HCT116 (cell line): ENCODE data around the gene FAM168A. TPM values are rescaled to one million over a fixed set of nuclear protein-coding genes. Genes with fewer than 3 reads are reported as not detected.

Experiments used
- ATAC-seq: fragments of 200-7000 bp; cut with Tn5 transposase; 2 replicates; pipeline ENCODE4 v1.9.1; 2020; ENCODE audit warnings: mild to moderate bottlenecking, moderate library complexity
- BruUV-seq: library from RNA; stranded (reverse); fragments of 400-500 nt; replicated peaks from 2 replicates; lab custom pipeline; 2021; lab: Mats Ljungman, UMichigan
- CTCF ChIA-PET: fragments of 300-600 bp; sonication (Branson Sonifier 250); formaldehyde crosslinking; loops from one replicate; lab custom pipeline; 2021; ENCODE audit warnings: antibody characterized with exemption; lab: Charles Lee
- POLR2A ChIA-PET: fragments of 300-600, 350-600 bp; sonication (Branson Sonifier 250); formaldehyde crosslinking; loops from one replicate; lab custom pipeline; 2021; ENCODE audit warnings: antibody characterized with exemption; lab: Charles Lee
- RAD21 ChIA-PET, 2 experiments: fragments of 300-600 bp; sonication (Branson Sonifier 250); formaldehyde crosslinking; loops; one replicate each; lab custom pipeline; 2023; ENCODE audit warnings: low total read pairs in 2 of 2; ENCODE audit not compliant: uncharacterized antibody in 2 of 2, unreplicated experiment in 2 of 2, low non-redundant PET in 1 of 2; lab: Charles Lee
- DNase-seq: peaks from one replicate; pipeline ENCODE4 v3.0.0-alpha.2; 2010; ENCODE audit warnings: low read depth, low spot score
- H2AFZ ChIP-seq: fragments of 200-600 bp; shearing (Covaris generic), sonication (generic); 2 replicates; pipeline ENCODE4 v1.6.1; 2017; ENCODE audit warnings: low read depth, mixed run types, mixed read lengths, antibody characterized with exemption, low read length; ENCODE audit not compliant: poor library complexity, severe bottlenecking
- H3K27ac ChIP-seq: 2 replicates; pipeline ENCODE4 v1.5.1; 2012; ENCODE audit warnings: low read depth, low read length
- H3K27me3 ChIP-seq: fragments of 200-600 bp; sonication (generic); 2 replicates; pipeline ENCODE4 v1.6.1; 2016; ENCODE audit warnings: mixed run types, low read length, mixed read lengths; ENCODE audit not compliant: insufficient read depth
- H3K36me3 ChIP-seq, 2 experiments: fragments of 200-500 bp in 1 of 2; fragments of 200-600 bp in 1 of 2; sonication (Bioruptor generic) in 1 of 2; sonication (generic) in 1 of 2; 2 replicates each; pipeline versions ENCODE4 v1.5.1 to v1.6.1; 2014 to 2016; ENCODE audit warnings: low read length in 2 of 2, inconsistent platforms in 1 of 2, mixed read lengths in 1 of 2, mixed run types in 1 of 2; ENCODE audit not compliant: insufficient read depth in 2 of 2, control insufficient read depth in 1 of 2
- H3K4me1 ChIP-seq, 2 experiments: fragments of 200-600 bp in 1 of 2; sonication (generic) in 1 of 2; 2 replicates each; pipeline versions ENCODE4 v1.5.1 to v1.6.1; 2012 to 2017; ENCODE audit warnings: low read length in 2 of 2, inconsistent platforms in 1 of 2, mild to moderate bottlenecking in 1 of 2, mixed read lengths in 1 of 2, mixed run types in 1 of 2, moderate library complexity in 1 of 2; ENCODE audit not compliant: insufficient read depth in 2 of 2, control insufficient read depth in 1 of 2
- H3K4me2 ChIP-seq: fragments of 200-600 bp; sonication (generic); 2 replicates; pipeline ENCODE4 v1.6.1; 2017; ENCODE audit warnings: mixed run types, low read length, mixed read lengths
- H3K4me3 ChIP-seq, 2 experiments: fragments of 200-600 bp in 1 of 2; sonication (generic) in 1 of 2; replicated peaks in 1 of 2; 2 replicates each; pipeline ENCODE4 v1.5.1; 2011 to 2016; ENCODE audit warnings: low read length in 2 of 2, control low read depth in 1 of 2, low read depth in 1 of 2, mild to moderate bottlenecking in 1 of 2, mixed read lengths in 1 of 2, mixed run types in 1 of 2
- H3K79me2 ChIP-seq: fragments of 200-600 bp; sonication (generic); 2 replicates; pipeline ENCODE4 v1.6.1; 2017; ENCODE audit warnings: mild to moderate bottlenecking, mixed run types, low read length, moderate library complexity, mixed read lengths; ENCODE audit not compliant: insufficient read depth
- H3K9ac ChIP-seq: fragments of 200-600 bp; sonication (generic); 2 replicates; pipeline ENCODE4 v1.6.1; 2016; ENCODE audit warnings: low read length, mixed read lengths
- H3K9me2 ChIP-seq: fragments of 200-600 bp; sonication (generic), shearing (Covaris generic); 2 replicates; pipeline ENCODE4 v1.6.1; 2017; ENCODE audit warnings: mixed run types, mild to moderate bottlenecking, moderate library complexity; ENCODE audit not compliant: insufficient read depth
- H3K9me3 ChIP-seq, 2 experiments: fragments of 200-500 bp in 1 of 2; fragments of 200-600 bp in 1 of 2; sonication (Bioruptor generic) in 1 of 2; sonication (generic) in 1 of 2; 2 replicates each; pipeline ENCODE4 v1.6.1; 2014 to 2017; ENCODE audit warnings: low read length in 2 of 2, mixed read lengths in 2 of 2, inconsistent platforms in 1 of 2, low read depth in 1 of 2, mild to moderate bottlenecking in 1 of 2, mixed run types in 1 of 2, moderate library complexity in 1 of 2; ENCODE audit not compliant: control insufficient read depth in 1 of 2, insufficient read depth in 1 of 2
- H4K20me1 ChIP-seq: fragments of 200-600 bp; sonication (generic), shearing (Covaris generic); 2 replicates; pipeline ENCODE4 v1.6.1; 2017; ENCODE audit warnings: mixed run types, mild to moderate bottlenecking, moderate library complexity; ENCODE audit not compliant: insufficient read depth
- ATF3 ChIP-seq: IDR thresholded peaks from 2 replicates; pipeline ENCODE4 v1.6.1; 2012
- CBX3 ChIP-seq: IDR thresholded peaks from 2 replicates; pipeline ENCODE4 v1.6.1; 2012; ENCODE audit warnings: low read depth
- CEBPB ChIP-seq: IDR thresholded peaks from 2 replicates; pipeline ENCODE4 v1.6.1; 2012; ENCODE audit warnings: low read depth
- CTCF ChIP-seq, 3 experiments: fragments of 200-600 bp in 1 of 3; sonication (generic) in 1 of 3; IDR thresholded peaks in 2 of 3; conservative IDR thresholded peaks in 1 of 3; 2 replicates each; pipeline ENCODE4 v1.5.1; 2012 to 2017; ENCODE audit warnings: low read depth in 2 of 3, low read length in 2 of 3, antibody characterized with exemption in 1 of 3, borderline replicate concordance in 1 of 3, control low read depth in 1 of 3, mild to moderate bottlenecking in 1 of 3, mixed read lengths in 1 of 3, mixed run types in 1 of 3, moderate library complexity in 1 of 3; ENCODE audit not compliant: insufficient read depth in 1 of 3
- EGR1 ChIP-seq: IDR thresholded peaks from 2 replicates; pipeline ENCODE4 v1.6.1; 2012; ENCODE audit warnings: low read depth
- ELF1 ChIP-seq: IDR thresholded peaks from 2 replicates; pipeline ENCODE4 v1.6.1; 2012; ENCODE audit warnings: low read depth, borderline replicate concordance
- EZH2phosphoT487 ChIP-seq: fragments of 200-600 bp; IDR thresholded peaks from 2 replicates; pipeline ENCODE4 v1.6.1; 2018; ENCODE audit warnings: antibody characterized with exemption, borderline replicate concordance
- FOSL1 ChIP-seq: IDR thresholded peaks from 2 replicates; pipeline ENCODE4 v1.6.1; 2012; ENCODE audit warnings: low read depth
- JUND ChIP-seq: IDR thresholded peaks from 2 replicates; pipeline ENCODE4 v1.6.1; 2012
- MAX ChIP-seq: IDR thresholded peaks from 2 replicates; pipeline ENCODE4 v1.6.1; 2012
- POLR2A ChIP-seq: IDR thresholded peaks from 2 replicates; pipeline ENCODE4 v1.7.0; 2011; ENCODE audit warnings: borderline replicate concordance; ENCODE audit not compliant: insufficient read depth, insufficient read length; ENCODE audit errors: extremely low read depth
- POLR2AphosphoS5 ChIP-seq: IDR thresholded peaks from 2 replicates; pipeline ENCODE4 v1.6.1; 2011; ENCODE audit warnings: mild to moderate bottlenecking, low read depth, low read length, moderate library complexity
- RAD21 ChIP-seq: IDR thresholded peaks from 2 replicates; pipeline ENCODE4 v1.6.1; 2012; ENCODE audit warnings: low read depth, mild to moderate bottlenecking
- SIN3A ChIP-seq: IDR thresholded peaks from 2 replicates; pipeline ENCODE4 v1.6.1; 2012; ENCODE audit warnings: low read depth
- SP1 ChIP-seq: IDR thresholded peaks from 2 replicates; pipeline ENCODE4 v1.6.1; 2012; ENCODE audit warnings: low read depth
- SRF ChIP-seq: IDR thresholded peaks from 2 replicates; pipeline ENCODE4 v1.6.1; 2012; ENCODE audit warnings: low read depth
- TCF7L2 ChIP-seq: IDR thresholded peaks from 2 replicates; pipeline ENCODE4 v1.7.0; 2011; ENCODE audit warnings: borderline replicate concordance, inconsistent platforms; ENCODE audit not compliant: insufficient read depth, insufficient read length; ENCODE audit errors: extremely low read depth
- YY1 ChIP-seq: IDR thresholded peaks from 2 replicates; pipeline ENCODE4 v1.6.1; 2011; ENCODE audit warnings: low read length, low read depth, moderate library complexity, mild to moderate bottlenecking; ENCODE audit not compliant: insufficient replicate concordance; ENCODE audit errors: extremely low read depth
- ZBTB33 ChIP-seq: IDR thresholded peaks from 2 replicates; pipeline ENCODE4 v1.6.1; 2011; ENCODE audit warnings: mild to moderate bottlenecking, low read length, moderate library complexity; ENCODE audit not compliant: insufficient replicate concordance; ENCODE audit errors: extremely low read depth
- ZNF274 ChIP-seq: fragments of 200-500 bp; sonication (Bioruptor generic); IDR thresholded peaks from 2 replicates; pipeline ENCODE4 v1.6.1; 2014; ENCODE audit warnings: mild to moderate bottlenecking, low read depth, low read length, inconsistent platforms
- intact Hi-C: fragments of 100-400 bp; cut with micrococcal nuclease; formaldehyde crosslinking; loops from 2 replicates; pipeline ENCODE4 v1.10.0; 2022
- total RNA-seq: library from RNA; stranded (reverse); gene quantifications from one replicate; pipeline ENCODE4 v1.2.1, GENCODE V29; 2021; ENCODE audit not compliant: unreplicated experiment

The FAM168A gene
- total RNA-seq, 1 experiment from 2014 or later = 31.5 TPM

- Histone ChIP-seq H3K27me3 (no peaks in the 10 kb centered on the region), H2AFZ (no peak overlapping the region), H3K79me2 (no peaks in the 10 kb centered on the region; the same call in 1 of the 2 replicates), H4K20me1 (no peaks in the 10 kb centered on the region), H3K36me3 (no peaks in the 10 kb centered on the region)
- POLR2A ChIA-PET = no interaction called here
- BruUV-seq = no TSS peak
- CTCF ChIA-PET = interaction anchor here (2.0 kb wide), 1 partner anchor 24 kb away, joined by 5 read pairs; no protein-coding TSS in a partner anchor
- TF ChIP-seq RAD21 = no peak
- no peak for TF ChIP-seq ZBTB33
- no peak for TF ChIP-seq POLR2AphosphoS5
- TF ChIP-seq SIN3A = no peak
- no peak for TF ChIP-seq CEBPB
- no peak for TF ChIP-seq SP1
- TF ChIP-seq TCF7L2 = no peak
- TF ChIP-seq POLR2A = no peak
- TF ChIP-seq MAX = no peak
- no peak for TF ChIP-seq FOSL1
- TF ChIP-seq ATF3 = no peak
- no peak for TF ChIP-seq ELF1
- no peak for TF ChIP-seq ZNF274
- no peak for TF ChIP-seq CBX3
- TF ChIP-seq EZH2phosphoT487 = no peak
- TF ChIP-seq EGR1 = no peak
- no peak for TF ChIP-seq CTCF (IDR thresholded peaks at IDR 0.05 in 2 of 3, conservative IDR thresholded peaks at IDR 0.05 in 1 of 3; ENCODE audit: borderline replicate concordance in 1 of 3, insufficient read depth in 1 of 3, low read depth in 2 of 3, low read length in 2 of 3)
- TF ChIP-seq JUND = no peak
- no peak for TF ChIP-seq SRF
- no peak for TF ChIP-seq YY1
- TF ChIP-seq, all 23 proteins: peak for 0
- RAD21 ChIA-PET = no interaction called here
- H3K4me1 ChIP-seq = peaks cover 6 to 9% of the 10 kb centered on the region in 2 experiments
- no peak overlapping the region for H3K27ac ChIP-seq
- no peaks in the 10 kb centered on the region for H3K9me3 ChIP-seq
- no peak overlapping the region for H3K9ac ChIP-seq
- intact Hi-C loops = loop anchor here (5.0 kb wide), 1 partner anchor 455 kb away; no protein-coding TSS in a partner anchor
- H3K4me2 ChIP-seq = no peak overlapping the region
- ATAC-seq = no peak
- no peaks in the 10 kb centered on the region for H3K9me2 ChIP-seq
- no peak overlapping the region for H3K4me3 ChIP-seq
- no peak for DNase-seq
These were observed 120.4 kb downstream of the FAM168A start for GRCh38 chr11:73477518-73477917.
